OCI-LY3 (cell line): ENCODE data around the gene B3GNT9.

Source experiments
- H2AFZ ChIP-seq: fragments of 200-600, 300-600 bp; shearing (Covaris generic); 2 replicates; pipeline ENCODE4 v1.6.0; 2014; ENCODE audit warnings: antibody characterized with exemption, low read depth, low read length
- H3K27ac ChIP-seq: fragments of 200-600, 300-600 bp; sonication (generic); 2 replicates; pipeline ENCODE4 v1.5.1; 2014; ENCODE audit warnings: mild to moderate bottlenecking, low read length, moderate library complexity, mixed read lengths
- H3K27me3 ChIP-seq: fragments of 200-600, 300-600 bp; sonication (generic); 2 replicates; pipeline ENCODE4 v1.6.1; 2014; ENCODE audit warnings: low read depth, low read length, mixed read lengths
- H3K36me3 ChIP-seq: fragments of 200-600, 300-600 bp; sonication (generic); replicated peaks from 2 replicates; pipeline ENCODE3; 2014; ENCODE audit warnings: low read depth, low read length, mixed read lengths
- H3K4me1 ChIP-seq: fragments of 300-600, 200-600 bp; sonication (generic); 2 replicates; pipeline ENCODE4 v1.6.1; 2014; ENCODE audit warnings: low read length, mixed read lengths
- H3K4me2 ChIP-seq: fragments of 200-600, 300-600 bp; sonication (generic); 2 replicates; pipeline ENCODE4 v1.6.1; 2014; ENCODE audit warnings: low read length, mixed read lengths
- H3K4me3 ChIP-seq: fragments of 300-600, 200-600 bp; sonication (generic); 2 replicates; pipeline ENCODE4 v1.5.1; 2014; ENCODE audit warnings: antibody characterized with exemption, mild to moderate bottlenecking, low read length, moderate library complexity
- H3K79me2 ChIP-seq: fragments of 300-600, 200-600 bp; shearing (Covaris generic); 2 replicates; pipeline ENCODE4 v1.6.1; 2014; ENCODE audit warnings: mild to moderate bottlenecking, low read length, mixed read lengths
- H3K9ac ChIP-seq: fragments of 300-600, 200-600 bp; shearing (Covaris generic); 2 replicates; pipeline ENCODE4 v1.6.0; 2014; ENCODE audit warnings: mild to moderate bottlenecking, low read length, moderate library complexity
- H3K9me3 ChIP-seq: fragments of 200-600, 300-600 bp; shearing (Covaris generic); 2 replicates; pipeline ENCODE4 v1.6.1; 2014; ENCODE audit warnings: low read length, mixed read lengths; ENCODE audit not compliant: insufficient read depth
- H4K20me1 ChIP-seq: fragments of 200-600, 300-600 bp; sonication (generic); 2 replicates; pipeline ENCODE4 v1.6.1; 2016; ENCODE audit warnings: low read length, mixed read lengths; ENCODE audit not compliant: insufficient read depth
- CTCF ChIP-seq: fragments of 200-600, 300-600 bp; sonication (generic); IDR thresholded peaks from 2 replicates; pipeline ENCODE4 v1.5.1; 2014; ENCODE audit warnings: antibody characterized with exemption, low read length, low read depth
- EZH2phosphoT487 ChIP-seq: fragments of 200-600 bp; shearing (Covaris generic); IDR thresholded peaks from 2 replicates; pipeline ENCODE4 v1.6.1; 2018; ENCODE audit warnings: antibody characterized with exemption, mixed run types, low read depth

Gene B3GNT9

DNA sequence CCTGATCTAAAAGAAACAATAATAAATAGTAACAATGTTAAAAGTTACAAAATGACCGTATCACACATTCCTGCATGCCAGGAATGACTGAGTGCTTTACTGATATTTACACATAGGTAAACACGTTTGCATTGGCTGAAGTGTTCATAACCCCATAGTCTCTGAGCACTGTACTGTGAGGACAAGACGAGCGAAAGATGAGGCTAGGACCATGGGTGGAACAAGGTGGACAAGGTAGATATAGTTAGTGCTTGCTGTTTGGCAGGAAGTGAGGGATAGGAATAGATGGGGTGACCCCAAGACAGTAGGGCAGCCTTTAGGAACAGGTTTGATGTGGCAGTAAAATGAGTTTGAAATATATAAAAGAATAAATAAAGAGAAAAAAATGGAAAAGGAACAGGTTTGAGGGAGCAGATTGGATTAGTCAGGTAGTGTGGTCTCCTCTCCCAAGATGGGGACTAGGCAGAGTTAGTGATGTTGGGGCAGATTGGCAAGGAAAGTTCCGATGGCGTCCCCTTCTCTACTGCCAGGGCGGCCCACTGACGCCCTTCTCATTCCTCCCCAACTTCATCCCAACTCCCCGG is 40.7 kb upstream of the B3GNT9 start:
- Histone ChIP-seq H3K4me2 (peak overlapping the region; percentile 56), H3K4me3 (peak overlapping the region; percentile 96), H3K27me3 (no peaks in the 10 kb centered on the region), H3K79me2 (peaks cover 32% of the 10 kb centered on the region), H3K9ac (peak overlapping the region; percentile 95), H2AFZ (peak overlapping the region; percentile 65), H3K36me3 (peaks cover 29% of the 10 kb centered on the region), H3K9me3 (no peaks in the 10 kb centered on the region), H3K27ac (no peak overlapping the region), H3K4me1 (peaks cover 12% of the 10 kb centered on the region), H4K20me1 (no peaks in the 10 kb centered on the region)
- no peak for TF ChIP-seq CTCF
- no peak for TF ChIP-seq EZH2phosphoT487

- Histone ChIP-seq H3K9me3 (no peaks in the 10 kb centered on the region), H3K4me2 (peak overlapping the region; percentile 56), H3K27ac (no peak overlapping the region), H3K79me2 (peaks cover 32% of the 10 kb centered on the region), H3K27me3 (no peaks in the 10 kb centered on the region), H3K4me1 (peaks cover 13% of the 10 kb centered on the region), H4K20me1 (no peaks in the 10 kb centered on the region), H3K36me3 (peaks cover 21% of the 10 kb centered on the region), H3K9ac (no peak overlapping the region), H3K4me3 (no peak overlapping the region), H2AFZ (no peak overlapping the region)
- no peak for TF ChIP-seq CTCF
- TF ChIP-seq EZH2phosphoT487 = no peak
Observed at GRCh38 chr16:67190448-67191399, 39.9 kb upstream of the B3GNT9 start.

- no peaks in the 10 kb centered on the region for H3K27me3 ChIP-seq
- peaks cover 32% of the 10 kb centered on the region for H3K79me2 ChIP-seq
- H3K9ac ChIP-seq = no peak within 1 kb of the TSS
- no peak within 1 kb of the TSS; the same call in 1 of the 2 replicates for H2AFZ ChIP-seq
- no peaks in the 10 kb centered on the region for H3K9me3 ChIP-seq
- H3K4me2 ChIP-seq = no peak within 1 kb of the TSS
- H3K4me1 ChIP-seq = peaks cover 19% of the 10 kb centered on the region
- no peak within 1 kb of the TSS for H3K27ac ChIP-seq
- TF ChIP-seq CTCF = no peak
- TF ChIP-seq EZH2phosphoT487 = no peak
- no peak within 1 kb of the TSS for H3K4me3 ChIP-seq
- H3K36me3 ChIP-seq = peaks cover 18% of the 10 kb centered on the region
- no peaks in the 10 kb centered on the region for H4K20me1 ChIP-seq
Observed at GRCh38 chr16:67190041-67190440, 39.2 kb upstream of the B3GNT9 start, which contains the start of gene EXOC3L1. Gene EXOC3L1 (minus strand): TSS chr16:67190136. CDS start chr16:67189676, 460 bp downstream.

GRCh38 chr16:67188798-67189197 is 38.0 kb upstream of the B3GNT9 start:
- H3K27me3 ChIP-seq = no peaks in the 10 kb centered on the region
- H2AFZ ChIP-seq = no peak overlapping the region
- H4K20me1 ChIP-seq = no peaks in the 10 kb centered on the region
- TF ChIP-seq EZH2phosphoT487 = no peak
- TF ChIP-seq CTCF = no peak
- no peaks in the 10 kb centered on the region for H3K9me3 ChIP-seq
- H3K36me3 ChIP-seq = peaks cover 7% of the 10 kb centered on the region
- no peak overlapping the region for H3K27ac ChIP-seq
- H3K79me2 ChIP-seq = peaks cover 21% of the 10 kb centered on the region
- peaks cover 24% of the 10 kb centered on the region for H3K4me1 ChIP-seq
- no peak overlapping the region for H3K4me3 ChIP-seq
- H3K4me2 ChIP-seq = no peak overlapping the region
- H3K9ac ChIP-seq = no peak overlapping the region
